Activated T-cell treated with anti-CD3 and anti-CD28 coated beads, Interleukin-2, amount 50 U/mL, for 24 hours (primary cell): ENCODE data around the gene LCP2.

ENCODE experiments used
- DNase-seq: peaks from one replicate; pipeline ENCODE4 v3.0.0-alpha.2; 2020
- H3K27ac Mint-ChIP-seq: 2 replicates; pipeline ENCODE4 v1.8.0; 2020; ENCODE audit warnings: mild to moderate bottlenecking, mixed read lengths
- H3K27me3 Mint-ChIP-seq: 2 replicates; pipeline ENCODE4 v1.8.0; 2020; ENCODE audit warnings: mixed read lengths
- H3K36me3 Mint-ChIP-seq: 2 replicates; pipeline ENCODE4 v1.8.0; 2020; ENCODE audit warnings: low read depth, mixed read lengths
- H3K4me1 Mint-ChIP-seq: 2 replicates; pipeline ENCODE4 v1.8.0; 2020; ENCODE audit warnings: low read depth, mixed read lengths
- H3K4me3 Mint-ChIP-seq: 2 replicates; pipeline ENCODE4 v1.8.0; 2020; ENCODE audit warnings: mild to moderate bottlenecking, moderate library complexity, mixed read lengths
- H3K9me3 Mint-ChIP-seq: 2 replicates; pipeline ENCODE4 v1.8.0; 2020; ENCODE audit warnings: mixed read lengths

The LCP2 gene

DNA sequence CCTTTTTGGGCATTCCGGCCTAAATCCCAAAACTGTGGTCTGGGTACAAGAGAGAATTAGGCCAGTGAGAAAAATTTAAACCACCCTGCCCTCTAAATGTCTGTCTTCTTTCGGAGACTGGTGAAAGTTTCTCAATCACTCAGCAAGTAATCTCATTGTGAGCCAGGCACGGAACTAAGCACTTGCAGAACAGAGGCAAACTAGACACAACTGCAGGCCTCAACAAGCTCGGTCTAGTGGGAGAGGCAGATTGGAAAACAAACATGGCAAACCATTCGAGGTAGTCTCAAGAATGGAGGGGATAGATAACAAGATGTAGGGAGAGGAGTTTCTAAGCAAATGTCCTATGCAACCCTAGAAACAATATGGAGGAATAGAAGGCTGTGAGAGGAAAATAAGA, 73.7 kb downstream of the LCP2 start:
- Mint-ChIP-seq H3K4me3 (no peak overlapping the region), H3K9me3 (no peaks in the 10 kb centered on the region)

DNA sequence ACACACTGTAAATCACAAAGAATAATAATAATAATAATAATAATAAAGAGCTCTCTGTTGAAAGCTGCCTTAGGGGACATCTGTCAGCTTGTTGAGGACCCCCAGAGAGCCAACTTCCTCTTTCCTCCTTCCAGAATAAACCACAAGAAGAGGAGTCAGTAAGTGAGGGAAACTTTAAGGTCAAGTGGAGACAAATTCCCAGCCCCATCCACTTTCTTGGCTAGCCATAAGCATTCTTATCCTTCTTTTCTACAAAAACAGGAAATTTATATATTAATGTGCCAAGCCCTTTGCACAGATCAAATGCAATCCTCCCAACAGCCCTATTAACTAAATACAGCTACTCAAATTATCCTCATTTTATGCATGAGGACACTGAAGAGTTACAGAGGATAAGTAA, 74.2 kb downstream of the LCP2 start:
- Mint-ChIP-seq H3K4me1 (peaks cover 3% of the 10 kb centered on the region), H3K36me3 (no peaks in the 10 kb centered on the region), H3K27ac (no peak overlapping the region), H3K9me3 (no peaks in the 10 kb centered on the region), H3K27me3 (no peaks in the 10 kb centered on the region), H3K4me3 (no peak overlapping the region)
- no peak for DNase-seq

More for the DNA sequence above, 73.7 kb downstream of the LCP2 start:
- Mint-ChIP-seq H3K27me3 (no peaks in the 10 kb centered on the region), H3K36me3 (no peaks in the 10 kb centered on the region), H3K4me1 (peaks cover 3% of the 10 kb centered on the region), H3K27ac (no peak overlapping the region)
- no peak for DNase-seq

DNA sequence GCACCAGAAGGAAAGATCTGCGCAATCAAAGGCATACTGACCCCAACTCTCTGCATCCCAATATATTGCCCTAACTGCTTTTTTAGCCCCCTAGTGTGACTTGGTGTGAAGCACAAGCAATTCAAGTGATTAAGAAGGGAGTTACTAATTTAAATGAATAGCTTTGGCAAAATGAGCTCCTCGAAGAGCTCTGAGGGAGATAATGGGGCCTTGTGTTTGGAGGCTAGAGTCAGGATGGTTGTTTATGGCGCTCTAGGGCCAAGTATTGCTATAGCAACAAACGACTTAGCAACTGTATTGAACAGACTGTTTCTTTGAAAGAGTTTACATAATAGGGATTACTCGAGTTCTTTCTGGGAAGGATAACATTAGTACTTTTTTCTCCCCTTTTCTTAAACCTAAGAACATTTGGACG, 76.2 kb downstream of the LCP2 start:
- no peak for DNase-seq
- H3K4me1 Mint-ChIP-seq, result peaks cover 3% of the 10 kb centered on the region
- H3K9me3 Mint-ChIP-seq, result no peaks in the 10 kb centered on the region
- H3K4me3 Mint-ChIP-seq, result no peak overlapping the region
- no peak overlapping the region for H3K27ac Mint-ChIP-seq
- no peaks in the 10 kb centered on the region for H3K27me3 Mint-ChIP-seq
- H3K36me3 Mint-ChIP-seq, result no peaks in the 10 kb centered on the region

DNA sequence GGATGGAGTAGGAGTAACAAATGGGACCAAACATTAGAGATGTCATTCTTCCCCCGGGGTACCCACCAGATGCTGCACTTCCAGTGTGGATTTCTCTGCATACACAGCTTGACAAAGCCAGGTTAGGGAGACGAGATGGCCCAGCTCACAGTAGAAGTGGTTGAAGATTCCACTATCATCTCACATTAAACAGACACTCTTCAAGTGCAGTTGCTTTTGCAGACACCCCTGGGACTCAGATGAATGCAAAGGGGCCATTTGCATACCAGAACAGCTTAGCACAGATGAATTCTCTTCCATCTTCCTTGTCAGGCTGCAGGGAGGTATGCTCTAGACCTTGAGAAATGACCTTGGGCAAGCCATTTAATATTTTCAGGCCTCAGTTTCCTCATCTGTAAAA, 77.4 kb downstream of the LCP2 start:
- H3K4me3 Mint-ChIP-seq, result no peak overlapping the region
- H3K36me3 Mint-ChIP-seq, result no peaks in the 10 kb centered on the region
- H3K9me3 Mint-ChIP-seq, result no peaks in the 10 kb centered on the region
- DNase-seq, result no peak
- no peak overlapping the region for H3K27ac Mint-ChIP-seq
- no peaks in the 10 kb centered on the region for H3K4me1 Mint-ChIP-seq
- no peaks in the 10 kb centered on the region for H3K27me3 Mint-ChIP-seq

DNA sequence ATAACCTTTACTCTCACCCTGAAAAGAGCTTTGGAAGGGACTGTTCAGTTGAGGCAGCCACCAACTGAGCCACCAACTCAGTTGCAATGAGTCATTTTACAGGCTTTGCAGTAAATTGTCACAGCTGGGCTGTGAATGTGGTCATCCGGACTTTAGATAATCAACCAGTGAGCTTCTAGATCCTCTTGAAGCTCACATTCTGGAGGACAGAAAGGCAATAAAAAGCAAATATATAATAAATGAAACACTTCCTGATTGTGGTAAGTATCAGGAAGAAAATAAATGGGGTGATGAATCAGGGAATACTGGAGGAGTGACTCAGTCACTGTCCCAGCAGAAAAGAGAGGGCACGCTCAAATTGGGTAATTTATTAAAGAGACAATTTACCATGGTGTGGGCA, 78.0 kb downstream of the LCP2 start:
- H3K4me3 Mint-ChIP-seq, result no peak overlapping the region

DNA sequence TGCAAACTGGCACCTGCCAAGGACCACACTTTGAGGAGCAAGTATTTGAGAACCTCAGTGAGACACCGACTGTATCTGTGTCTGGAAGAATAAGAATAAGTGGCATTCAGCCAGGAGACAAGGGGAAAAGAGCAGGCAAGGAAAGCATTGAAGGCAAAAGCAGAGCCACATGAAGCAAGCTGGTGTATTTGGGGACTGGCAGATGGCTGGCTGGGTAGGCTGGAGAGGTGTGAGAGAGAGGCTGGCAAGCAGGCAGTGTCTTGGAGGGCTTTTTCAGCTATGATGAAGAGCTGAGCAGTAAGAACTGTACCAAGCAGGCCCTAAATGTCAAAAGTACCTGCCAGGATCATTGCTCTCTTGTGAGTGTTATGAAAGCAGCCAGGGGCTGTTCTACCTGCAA, 78.9 kb downstream of the LCP2 start:
- Mint-ChIP-seq H3K9me3 (no peaks in the 10 kb centered on the region), H3K27me3 (no peaks in the 10 kb centered on the region), H3K36me3 (no peaks in the 10 kb centered on the region), H3K4me3 (no peak overlapping the region), H3K4me1 (no peaks in the 10 kb centered on the region), H3K27ac (no peak overlapping the region)
- DNase-seq, result no peak

More for the DNA sequence above, 78.0 kb downstream of the LCP2 start:
- no peaks in the 10 kb centered on the region for H3K4me1 Mint-ChIP-seq
- H3K27me3 Mint-ChIP-seq, result no peaks in the 10 kb centered on the region
- no peak for DNase-seq
- H3K9me3 Mint-ChIP-seq, result no peaks in the 10 kb centered on the region
- no peak overlapping the region for H3K27ac Mint-ChIP-seq
- H3K36me3 Mint-ChIP-seq, result no peaks in the 10 kb centered on the region

DNA sequence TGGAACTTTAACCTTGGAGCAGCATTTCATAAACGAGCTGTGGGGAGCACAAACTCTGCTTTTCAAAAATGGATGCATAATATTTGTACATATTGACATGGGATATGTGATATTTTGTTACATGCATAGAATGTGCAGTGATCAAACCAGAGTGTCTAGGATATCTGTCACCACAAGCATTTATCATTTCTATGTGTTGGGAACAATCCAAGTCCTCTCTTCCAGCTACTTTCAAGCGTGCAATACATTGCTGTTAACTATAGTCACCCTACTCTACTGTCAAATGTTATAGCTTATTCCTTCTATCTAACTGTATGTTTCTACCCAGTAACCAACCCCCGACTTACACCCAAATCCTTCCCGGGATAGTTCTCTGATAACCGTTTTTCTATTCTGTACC, 79.7 kb downstream of the LCP2 start:
- Mint-ChIP-seq H3K36me3 (no peaks in the 10 kb centered on the region), H3K4me3 (no peak overlapping the region)

DNA sequence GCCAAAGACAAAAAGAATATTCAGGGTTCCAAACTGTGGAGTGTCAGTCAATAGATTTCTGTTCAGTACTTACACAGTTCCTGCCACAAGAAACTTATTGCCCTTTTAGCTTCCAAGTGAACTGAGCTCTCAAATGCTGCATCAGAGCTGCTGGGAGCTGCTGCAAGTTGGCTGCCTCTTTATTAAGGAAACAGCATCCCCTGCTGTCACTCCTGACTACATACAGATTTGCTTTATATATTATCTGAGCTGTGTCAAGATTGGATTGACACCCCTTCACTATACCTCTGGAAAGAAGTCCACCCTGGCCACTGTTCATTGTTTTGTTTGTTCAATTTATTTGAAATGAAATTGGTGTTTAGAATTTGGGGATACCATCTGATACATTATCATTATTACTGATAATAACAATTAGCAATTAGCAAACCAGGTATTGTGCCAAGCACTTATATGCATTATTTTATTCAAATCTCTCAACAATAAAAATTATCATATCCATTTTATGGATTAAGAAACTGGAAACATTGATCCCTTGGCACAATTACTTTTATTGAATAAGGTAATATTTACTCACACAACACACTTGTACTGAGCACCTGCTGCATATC, 81.2 kb downstream of the LCP2 start:
- Mint-ChIP-seq H3K4me1 (no peaks in the 10 kb centered on the region), H3K27me3 (no peaks in the 10 kb centered on the region), H3K4me3 (no peak overlapping the region), H3K27ac (no peak overlapping the region), H3K36me3 (no peaks in the 10 kb centered on the region), H3K9me3 (no peaks in the 10 kb centered on the region)
- DNase-seq, result no peak

More for the DNA sequence above, 79.7 kb downstream of the LCP2 start:
- Mint-ChIP-seq H3K27ac (no peak overlapping the region), H3K4me1 (no peaks in the 10 kb centered on the region), H3K9me3 (no peaks in the 10 kb centered on the region), H3K27me3 (no peaks in the 10 kb centered on the region)
- no peak for DNase-seq

DNA sequence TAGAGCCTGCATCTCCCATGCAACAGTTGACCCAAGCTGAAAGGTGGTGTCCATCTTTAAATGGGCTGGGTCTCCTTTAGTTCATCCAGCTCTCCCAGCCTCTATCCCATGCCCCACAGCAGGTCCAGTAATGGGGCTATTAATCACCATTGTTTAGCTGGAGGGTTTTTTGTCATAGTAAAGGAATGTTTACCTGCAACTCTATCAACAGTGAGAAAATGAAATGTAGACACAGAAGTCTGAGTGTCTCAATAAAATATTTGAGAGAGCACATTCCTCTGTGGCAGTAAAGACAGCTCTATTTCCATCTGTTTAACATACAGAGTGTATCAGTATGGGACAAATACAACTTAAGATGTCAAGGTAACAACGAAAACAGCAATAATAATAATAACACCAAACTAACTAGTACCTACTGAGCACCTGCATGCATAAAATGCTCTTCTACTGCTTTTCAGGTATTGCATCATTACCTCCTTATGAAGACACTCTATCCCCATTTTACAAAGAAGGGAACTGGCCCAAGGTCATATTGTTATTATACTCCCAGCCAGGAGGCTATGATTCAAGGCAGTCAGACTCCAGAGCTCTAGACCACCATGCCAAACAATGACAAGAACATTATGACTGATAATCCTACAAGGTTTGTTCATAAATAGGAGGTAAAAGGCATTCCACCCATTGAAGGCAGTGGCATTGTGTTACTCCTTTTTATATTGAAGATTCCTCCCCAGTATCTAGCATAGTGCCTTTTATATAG, 85.8 kb downstream of the LCP2 start:
- Mint-ChIP-seq H3K9me3 (no peaks in the 10 kb centered on the region), H3K4me1 (no peaks in the 10 kb centered on the region), H3K4me3 (no peak overlapping the region), H3K27me3 (peaks cover 7% of the 10 kb centered on the region), H3K27ac (no peak overlapping the region), H3K36me3 (no peaks in the 10 kb centered on the region)
- DNase-seq, result no peak

DNA sequence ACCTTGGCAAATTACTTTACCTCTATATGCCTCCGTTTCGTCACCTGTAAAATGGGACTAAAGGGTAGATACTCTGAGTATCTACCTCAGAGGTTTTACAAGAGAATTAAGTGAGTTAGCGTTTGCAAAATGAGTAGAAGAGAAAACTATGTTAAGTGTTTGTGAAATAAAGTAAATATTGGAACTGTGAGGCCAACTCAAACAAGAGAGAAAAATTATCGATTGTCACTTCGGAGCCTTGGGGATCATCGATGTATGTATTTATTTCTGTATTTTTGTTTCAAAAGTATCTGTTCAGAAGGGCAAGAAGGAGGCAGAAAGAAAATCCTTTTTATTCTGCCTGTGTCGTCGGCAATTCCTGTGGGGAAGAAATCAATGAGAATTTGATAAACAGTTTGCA, 90.6 kb downstream of the LCP2 start:
- Mint-ChIP-seq H3K9me3 (no peaks in the 10 kb centered on the region), H3K27ac (no peak overlapping the region), H3K4me1 (no peaks in the 10 kb centered on the region), H3K27me3 (peaks cover 7% of the 10 kb centered on the region), H3K4me3 (no peak overlapping the region), H3K36me3 (no peaks in the 10 kb centered on the region)
- no peak for DNase-seq

DNA sequence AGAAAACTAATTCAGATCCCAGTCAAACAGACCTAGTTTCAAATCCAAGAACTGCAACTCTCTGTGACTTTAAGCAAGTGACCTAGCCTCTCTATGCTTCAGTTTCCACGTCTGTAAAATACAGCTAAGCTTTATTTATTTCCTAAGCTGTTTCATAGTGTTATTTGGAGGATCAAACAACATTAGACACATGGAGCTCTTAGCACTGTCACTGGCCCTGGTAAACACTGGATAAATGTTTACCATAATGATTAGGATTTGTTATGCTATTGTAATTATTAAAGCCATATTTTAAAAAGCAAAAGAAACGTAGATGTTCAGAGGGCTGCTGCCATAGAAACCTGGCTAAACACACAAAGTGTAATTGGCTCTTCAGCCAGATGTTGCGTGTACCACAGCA, 91.4 kb downstream of the LCP2 start:
- H3K27me3 Mint-ChIP-seq, result peaks cover 7% of the 10 kb centered on the region

DNA sequence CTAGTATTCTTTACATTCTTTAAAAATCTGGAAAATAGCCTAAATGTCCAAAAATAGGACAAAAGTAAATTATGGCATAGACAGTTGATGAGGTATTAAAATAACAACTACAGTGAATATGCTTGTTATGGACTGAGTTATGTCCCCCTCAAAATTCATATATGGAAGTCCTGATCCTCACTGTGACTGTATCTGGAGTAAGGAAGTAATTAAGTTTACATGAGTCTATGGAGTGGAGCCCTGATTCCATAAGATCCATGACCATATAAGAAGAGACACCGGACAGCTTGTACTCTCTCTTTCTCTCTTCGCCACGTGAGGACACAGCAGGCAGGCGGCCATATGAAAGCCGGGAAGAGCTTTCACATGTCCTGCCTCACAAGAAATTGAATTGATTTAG, 93.4 kb downstream of the LCP2 start:
- no peak overlapping the region for H3K27ac Mint-ChIP-seq
- no peaks in the 10 kb centered on the region for H3K27me3 Mint-ChIP-seq
- H3K4me3 Mint-ChIP-seq, result no peak overlapping the region
- H3K36me3 Mint-ChIP-seq, result no peaks in the 10 kb centered on the region
- no peaks in the 10 kb centered on the region for H3K4me1 Mint-ChIP-seq
- no peaks in the 10 kb centered on the region for H3K9me3 Mint-ChIP-seq
- DNase-seq, result no peak

More for the DNA sequence above, 91.4 kb downstream of the LCP2 start:
- no peaks in the 10 kb centered on the region for H3K36me3 Mint-ChIP-seq
- DNase-seq, result no peak
- H3K27ac Mint-ChIP-seq, result no peak overlapping the region
- H3K9me3 Mint-ChIP-seq, result no peaks in the 10 kb centered on the region
- H3K4me1 Mint-ChIP-seq, result no peaks in the 10 kb centered on the region
- H3K4me3 Mint-ChIP-seq, result no peak overlapping the region

DNA sequence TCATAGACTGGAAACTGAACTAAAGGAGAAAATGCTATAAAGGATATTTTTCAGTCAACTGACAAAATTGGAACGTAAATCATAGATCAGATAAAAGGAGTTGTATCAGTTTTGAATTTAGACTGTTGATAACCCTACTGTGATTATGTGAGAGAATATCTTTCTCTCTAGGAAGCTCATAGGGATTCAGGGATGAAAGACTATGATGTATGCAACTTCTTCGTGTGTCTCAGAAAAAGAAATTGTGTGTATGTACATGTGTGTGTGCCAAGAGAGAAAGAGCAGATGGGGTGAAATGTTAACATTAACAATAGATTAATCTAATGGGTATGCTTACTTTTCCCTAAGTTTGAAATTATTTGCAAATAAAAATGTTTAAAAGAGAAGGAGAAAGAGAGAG, 95.5 kb downstream of the LCP2 start:
- no peak overlapping the region for H3K27ac Mint-ChIP-seq
- no peaks in the 10 kb centered on the region for H3K36me3 Mint-ChIP-seq
- no peak overlapping the region for H3K4me3 Mint-ChIP-seq
- H3K27me3 Mint-ChIP-seq, result no peaks in the 10 kb centered on the region
- no peak for DNase-seq
- H3K9me3 Mint-ChIP-seq, result no peaks in the 10 kb centered on the region
- H3K4me1 Mint-ChIP-seq, result no peaks in the 10 kb centered on the region

DNA sequence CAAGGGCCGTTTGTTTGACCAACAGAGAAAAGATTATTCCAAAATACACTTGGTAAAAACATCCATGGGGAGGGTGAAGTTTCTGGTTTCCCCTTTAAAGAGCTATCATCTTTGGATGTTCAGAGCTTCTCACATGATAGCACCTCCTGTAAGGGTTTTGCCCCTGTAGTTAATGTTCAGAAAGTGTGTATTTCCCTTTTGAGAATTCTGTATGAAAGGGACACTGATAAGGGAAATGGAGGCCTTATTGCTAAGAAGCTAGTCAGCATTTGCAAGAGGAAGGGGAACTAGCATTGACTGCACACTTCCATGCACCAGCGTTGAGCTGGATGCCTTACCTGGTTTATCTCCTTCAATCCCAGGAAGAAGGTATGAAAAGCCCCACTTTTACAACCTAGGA, 96.3 kb downstream of the LCP2 start:
- no peak for DNase-seq
- Mint-ChIP-seq H3K4me3 (no peak overlapping the region), H3K36me3 (no peaks in the 10 kb centered on the region), H3K27me3 (no peaks in the 10 kb centered on the region), H3K9me3 (no peaks in the 10 kb centered on the region), H3K27ac (no peak overlapping the region), H3K4me1 (no peaks in the 10 kb centered on the region)

DNA sequence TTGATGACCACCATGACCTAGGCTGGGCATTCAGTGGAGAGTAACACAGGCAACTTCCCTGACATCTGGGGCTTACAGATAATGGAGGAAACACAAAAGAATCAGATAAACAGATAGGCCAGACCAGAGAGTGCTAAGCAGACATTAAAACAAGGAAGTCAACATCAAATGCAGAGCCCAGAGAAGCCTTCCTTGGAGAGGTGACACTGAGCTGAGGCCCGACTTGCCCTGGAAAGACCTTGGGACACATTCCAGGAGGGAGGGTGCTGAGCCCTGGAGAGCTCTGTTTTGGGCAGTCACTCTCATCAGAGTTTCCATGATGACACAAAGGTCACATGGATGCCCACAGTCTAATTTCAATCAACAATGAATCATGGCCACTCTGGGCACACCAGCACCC, 96.7 kb downstream of the LCP2 start:
- Mint-ChIP-seq H3K4me3 (no peak overlapping the region), H3K27ac (no peak overlapping the region), H3K27me3 (no peaks in the 10 kb centered on the region), H3K9me3 (no peaks in the 10 kb centered on the region), H3K4me1 (no peaks in the 10 kb centered on the region), H3K36me3 (no peaks in the 10 kb centered on the region)
- DNase-seq, result no peak
